Erythroblast (primary cell): ENCODE measurements around the gene CCDC18.

ENCODE experiments used
- GATA1 ChIP-seq: IDR thresholded peaks from 2 replicates; pipeline ENCODE4 v1.6.1; 2011; ENCODE audit warnings: low read depth, mild to moderate bottlenecking, control low read depth, low read length, moderate library complexity
- POLR2A ChIP-seq: IDR thresholded peaks from 2 replicates; pipeline ENCODE4 v1.6.1; 2011; ENCODE audit warnings: mild to moderate bottlenecking, low read length

- TF ChIP-seq POLR2A (no peak), GATA1 (no peak)
These were observed 13.5 kb upstream of the CCDC18 start for GRCh38 chr1:93167006-93167405.
